WTC11 (cell line): ENCODE data around the gene WDR90. TPM values are rescaled to one million over a fixed set of nuclear protein-coding genes. Genes with fewer than 3 reads are reported as not detected.
A peak's percentile ranks its signal among the peaks of the same experiment; 100 is the strongest.

Experiments used
- ATAC-seq: fragments of 200-7000 bp; cut with Tn5 transposase; 2 replicates; pipeline ENCODE4 v1.10.0; 2021; ENCODE audit warnings: mild to moderate bottlenecking, moderate library complexity
- CTCF ChIA-PET: fragments of 300-600 bp; sonication (Branson Sonifier 250); formaldehyde crosslinking; loops from one replicate; lab custom pipeline; 2021; ENCODE audit warnings: antibody characterized with exemption; lab: Charles Lee
- POLR2A ChIA-PET: fragments of 350-600 bp; sonication (Branson Sonifier 250); formaldehyde crosslinking; loops from one replicate; lab custom pipeline; 2021; ENCODE audit warnings: antibody characterized with exemption; lab: Charles Lee
- DNase-seq: peaks from one replicate; pipeline ENCODE4 v3.0.0; 2021; ENCODE audit warnings: low spot score
- H3K27ac Mint-ChIP-seq: 2 replicates; pipeline ENCODE4 v1.8.0; 2021; ENCODE audit warnings: mixed read lengths
- H3K27me3 Mint-ChIP-seq: 2 replicates; pipeline ENCODE4 v1.8.0; 2021; ENCODE audit warnings: low read depth, mild to moderate bottlenecking, moderate library complexity, mixed read lengths
- H3K36me3 Mint-ChIP-seq: 2 replicates; pipeline ENCODE4 v1.8.0; 2021; ENCODE audit warnings: mixed read lengths
- H3K4me1 Mint-ChIP-seq: 2 replicates; pipeline ENCODE4 v1.8.0; 2022; ENCODE audit warnings: mixed read lengths
- H3K4me3 Mint-ChIP-seq: 2 replicates; pipeline ENCODE4 v1.8.0; 2021; ENCODE audit warnings: mild to moderate bottlenecking, moderate library complexity, mixed read lengths
- H3K9me3 Mint-ChIP-seq: 2 replicates; pipeline ENCODE4 v1.8.0; 2021; ENCODE audit warnings: mixed read lengths
- ATF1 ChIP-seq: sonication (generic); formaldehyde crosslinking; IDR thresholded peaks from 2 replicates; pipeline ENCODE4 v1.8.1; 2023; ENCODE audit warnings: mild to moderate bottlenecking, moderate library complexity, missing genetic modification reagents
- CREM ChIP-seq: sonication (generic); formaldehyde crosslinking; IDR thresholded peaks from 2 replicates; pipeline ENCODE4 v1.8.1; 2022; ENCODE audit warnings: mild to moderate bottlenecking, missing genetic modification reagents, moderate library complexity
- ETV6 ChIP-seq: sonication (generic); formaldehyde crosslinking; IDR thresholded peaks from 2 replicates; pipeline ENCODE4 v1.8.1; 2022; ENCODE audit warnings: mild to moderate bottlenecking, missing genetic modification reagents
- GABPB1 ChIP-seq: sonication (generic); formaldehyde crosslinking; IDR thresholded peaks from 2 replicates; pipeline ENCODE4 v1.8.1; 2023; ENCODE audit warnings: mild to moderate bottlenecking, missing genetic modification reagents
- NR1H2 ChIP-seq: sonication (generic); formaldehyde crosslinking; IDR thresholded peaks from 2 replicates; pipeline ENCODE4 v1.9.0; 2021; ENCODE audit warnings: mild to moderate bottlenecking, moderate library complexity, missing genetic modification reagents
- SP1 ChIP-seq: sonication (generic); formaldehyde crosslinking; conservative IDR thresholded peaks from 2 replicates; pipeline ENCODE4 v1.8.1; 2022; ENCODE audit warnings: missing genetic modification reagents
- TEAD1 ChIP-seq: sonication (generic); formaldehyde crosslinking; IDR thresholded peaks from 2 replicates; pipeline ENCODE4 v1.8.0; 2022; ENCODE audit warnings: mild to moderate bottlenecking, missing genetic modification reagents
- TEAD4 ChIP-seq: sonication (generic); formaldehyde crosslinking; IDR thresholded peaks from 2 replicates; pipeline ENCODE4 v1.8.0; 2022; ENCODE audit warnings: mild to moderate bottlenecking, missing genetic modification reagents
- ZNF121 ChIP-seq: sonication (generic); formaldehyde crosslinking; IDR thresholded peaks from 2 replicates; pipeline ENCODE4 v1.8.0; 2023; ENCODE audit warnings: missing genetic modification reagents
- ZNF138 ChIP-seq: sonication (generic); formaldehyde crosslinking; conservative IDR thresholded peaks from 2 replicates; pipeline ENCODE4 v1.8.1; 2022; ENCODE audit warnings: mild to moderate bottlenecking, moderate library complexity, missing genetic modification reagents
- ZNF423 ChIP-seq: fragments of 250-450 bp; sonication (Bioruptor Pico); IDR thresholded peaks from 2 replicates; pipeline ENCODE4 v2.1.2; 2022; ENCODE audit warnings: mild to moderate bottlenecking, moderate library complexity
- ZNF671 ChIP-seq: fragments of 250-450 bp; sonication (Bioruptor Pico); IDR thresholded peaks from 2 replicates; pipeline ENCODE4 v1.8.0; 2021; ENCODE audit warnings: mild to moderate bottlenecking
- total RNA-seq: library from RNA; stranded (reverse); gene quantifications from 3 replicates; pipeline ENCODE4 v1.2.3, GENCODE V29; 2021
- TF ChIP-seq, protein P1 (sequence below): sonication (generic); formaldehyde crosslinking; IDR thresholded peaks from 2 replicates; pipeline ENCODE4 v1.8.0; 2023; ENCODE audit warnings: missing genetic modification reagents, mild to moderate bottlenecking, borderline replicate concordance
- TF ChIP-seq, protein P2 (sequence below): fragments of 250-450 bp; sonication (Bioruptor Pico); IDR thresholded peaks from 2 replicates; pipeline ENCODE4 v1.9.0; 2021; ENCODE audit warnings: mild to moderate bottlenecking, borderline replicate concordance
- TF ChIP-seq, protein P3 (sequence below): sonication (generic); formaldehyde crosslinking; IDR thresholded peaks from 2 replicates; pipeline ENCODE4 v1.8.1; 2023; ENCODE audit warnings: mild to moderate bottlenecking, missing genetic modification reagents, borderline replicate concordance
- TF ChIP-seq, protein P4 (sequence below): sonication (generic); formaldehyde crosslinking; IDR thresholded peaks from 2 replicates; pipeline ENCODE4 v1.8.1; 2022; ENCODE audit warnings: low read depth, mild to moderate bottlenecking, moderate library complexity, missing genetic modification reagents, borderline replicate concordance
- TF ChIP-seq, protein P5 (sequence below): fragments of 200-600 bp; IDR thresholded peaks from 2 replicates; pipeline ENCODE4 v1.8.0; 2022; ENCODE audit warnings: antibody characterized with exemption
- TF ChIP-seq, protein P6 (sequence below): sonication (generic); formaldehyde crosslinking; conservative IDR thresholded peaks from 2 replicates; pipeline ENCODE4 v1.8.1; 2022; ENCODE audit warnings: mild to moderate bottlenecking, missing genetic modification reagents
- TF ChIP-seq, protein P7 (sequence below): sonication (generic); formaldehyde crosslinking; IDR thresholded peaks from 2 replicates; pipeline ENCODE4 v1.8.1; 2023; ENCODE audit warnings: mild to moderate bottlenecking, missing genetic modification reagents

The WDR90 gene
- total RNA-seq, 1 experiment from 2014 or later: 75.8 TPM

DNA sequence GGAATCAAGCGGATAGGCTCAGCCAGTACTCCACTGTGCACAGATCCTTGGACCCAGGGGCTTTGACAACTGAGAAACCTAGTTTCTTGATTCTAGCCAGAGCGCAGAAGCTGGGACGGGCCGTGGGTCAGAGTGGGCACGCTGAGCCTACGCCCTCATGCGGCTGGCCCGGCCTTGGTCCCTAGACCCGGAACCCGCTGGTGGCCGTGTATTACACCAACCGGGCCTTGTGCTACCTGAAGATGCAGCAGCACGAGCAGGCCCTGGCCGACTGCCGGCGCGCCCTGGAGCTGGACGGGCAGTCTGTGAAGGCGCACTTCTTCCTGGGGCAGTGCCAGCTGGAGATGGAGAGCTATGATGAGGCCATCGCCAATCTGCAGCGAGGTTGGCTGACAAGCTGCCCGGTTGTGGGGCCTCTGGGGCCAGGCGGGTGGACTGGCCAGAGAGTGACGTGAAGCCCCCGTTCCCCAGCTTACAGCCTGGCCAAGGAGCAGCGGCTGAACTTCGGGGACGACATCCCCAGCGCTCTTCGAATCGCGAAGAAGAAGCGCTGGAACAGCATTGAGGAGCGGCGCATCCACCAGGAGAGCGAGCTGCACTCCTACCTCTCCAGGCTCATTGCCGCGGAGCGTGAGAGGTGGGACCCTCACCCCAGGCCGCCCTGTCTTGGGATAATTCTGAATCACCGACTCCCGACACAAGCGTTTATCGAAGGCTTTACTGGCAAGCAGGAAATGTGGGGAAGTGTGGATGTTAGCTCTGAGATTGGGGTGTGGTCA lies 32.0 kb downstream of the WDR90 start:
- Mint-ChIP-seq H3K4me3 (peak overlapping the region; percentile 76), H3K27ac (peak overlapping the region; percentile 57; the same call in 1 of the 2 replicates), H3K36me3 (peaks cover 24% of the 10 kb centered on the region), H3K4me1 (peaks cover 24% of the 10 kb centered on the region), H3K9me3 (no peaks in the 10 kb centered on the region), H3K27me3 (no peaks in the 10 kb centered on the region)
- CTCF ChIA-PET: interaction anchor here (0.7 to 3.1 kb wide), 8 partner anchors 13 to 102 kb away, joined by 3 to 21 read pairs (median 4); partner anchors contain the start of gene RHOT2
- DNase-seq (no peak), ATAC-seq (0 out of 2 replicates have a peak, but pooled peaks have one; percentile 0)
- POLR2A ChIA-PET: interaction anchor here (0.9 to 1.1 kb wide), 2 partner anchors 9 to 39 kb away, joined by 3 read pairs; partner anchors contain the start of gene WDR24
- TF ChIP-seq, protein P1, sequence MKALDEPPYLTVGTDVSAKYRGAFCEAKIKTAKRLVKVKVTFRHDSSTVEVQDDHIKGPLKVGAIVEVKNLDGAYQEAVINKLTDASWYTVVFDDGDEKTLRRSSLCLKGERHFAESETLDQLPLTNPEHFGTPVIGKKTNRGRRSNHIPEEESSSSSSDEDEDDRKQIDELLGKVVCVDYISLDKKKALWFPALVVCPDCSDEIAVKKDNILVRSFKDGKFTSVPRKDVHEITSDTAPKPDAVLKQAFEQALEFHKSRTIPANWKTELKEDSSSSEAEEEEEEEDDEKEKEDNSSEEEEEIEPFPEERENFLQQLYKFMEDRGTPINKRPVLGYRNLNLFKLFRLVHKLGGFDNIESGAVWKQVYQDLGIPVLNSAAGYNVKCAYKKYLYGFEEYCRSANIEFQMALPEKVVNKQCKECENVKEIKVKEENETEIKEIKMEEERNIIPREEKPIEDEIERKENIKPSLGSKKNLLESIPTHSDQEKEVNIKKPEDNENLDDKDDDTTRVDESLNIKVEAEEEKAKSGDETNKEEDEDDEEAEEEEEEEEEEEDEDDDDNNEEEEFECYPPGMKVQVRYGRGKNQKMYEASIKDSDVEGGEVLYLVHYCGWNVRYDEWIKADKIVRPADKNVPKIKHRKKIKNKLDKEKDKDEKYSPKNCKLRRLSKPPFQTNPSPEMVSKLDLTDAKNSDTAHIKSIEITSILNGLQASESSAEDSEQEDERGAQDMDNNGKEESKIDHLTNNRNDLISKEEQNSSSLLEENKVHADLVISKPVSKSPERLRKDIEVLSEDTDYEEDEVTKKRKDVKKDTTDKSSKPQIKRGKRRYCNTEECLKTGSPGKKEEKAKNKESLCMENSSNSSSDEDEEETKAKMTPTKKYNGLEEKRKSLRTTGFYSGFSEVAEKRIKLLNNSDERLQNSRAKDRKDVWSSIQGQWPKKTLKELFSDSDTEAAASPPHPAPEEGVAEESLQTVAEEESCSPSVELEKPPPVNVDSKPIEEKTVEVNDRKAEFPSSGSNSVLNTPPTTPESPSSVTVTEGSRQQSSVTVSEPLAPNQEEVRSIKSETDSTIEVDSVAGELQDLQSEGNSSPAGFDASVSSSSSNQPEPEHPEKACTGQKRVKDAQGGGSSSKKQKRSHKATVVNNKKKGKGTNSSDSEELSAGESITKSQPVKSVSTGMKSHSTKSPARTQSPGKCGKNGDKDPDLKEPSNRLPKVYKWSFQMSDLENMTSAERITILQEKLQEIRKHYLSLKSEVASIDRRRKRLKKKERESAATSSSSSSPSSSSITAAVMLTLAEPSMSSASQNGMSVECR: no peak
- TF ChIP-seq SP1 (CRISPR knock-in tag): 0 out of 2 replicates have a peak, but pooled peaks have one; percentile 13
- TF ChIP-seq, protein P2, sequence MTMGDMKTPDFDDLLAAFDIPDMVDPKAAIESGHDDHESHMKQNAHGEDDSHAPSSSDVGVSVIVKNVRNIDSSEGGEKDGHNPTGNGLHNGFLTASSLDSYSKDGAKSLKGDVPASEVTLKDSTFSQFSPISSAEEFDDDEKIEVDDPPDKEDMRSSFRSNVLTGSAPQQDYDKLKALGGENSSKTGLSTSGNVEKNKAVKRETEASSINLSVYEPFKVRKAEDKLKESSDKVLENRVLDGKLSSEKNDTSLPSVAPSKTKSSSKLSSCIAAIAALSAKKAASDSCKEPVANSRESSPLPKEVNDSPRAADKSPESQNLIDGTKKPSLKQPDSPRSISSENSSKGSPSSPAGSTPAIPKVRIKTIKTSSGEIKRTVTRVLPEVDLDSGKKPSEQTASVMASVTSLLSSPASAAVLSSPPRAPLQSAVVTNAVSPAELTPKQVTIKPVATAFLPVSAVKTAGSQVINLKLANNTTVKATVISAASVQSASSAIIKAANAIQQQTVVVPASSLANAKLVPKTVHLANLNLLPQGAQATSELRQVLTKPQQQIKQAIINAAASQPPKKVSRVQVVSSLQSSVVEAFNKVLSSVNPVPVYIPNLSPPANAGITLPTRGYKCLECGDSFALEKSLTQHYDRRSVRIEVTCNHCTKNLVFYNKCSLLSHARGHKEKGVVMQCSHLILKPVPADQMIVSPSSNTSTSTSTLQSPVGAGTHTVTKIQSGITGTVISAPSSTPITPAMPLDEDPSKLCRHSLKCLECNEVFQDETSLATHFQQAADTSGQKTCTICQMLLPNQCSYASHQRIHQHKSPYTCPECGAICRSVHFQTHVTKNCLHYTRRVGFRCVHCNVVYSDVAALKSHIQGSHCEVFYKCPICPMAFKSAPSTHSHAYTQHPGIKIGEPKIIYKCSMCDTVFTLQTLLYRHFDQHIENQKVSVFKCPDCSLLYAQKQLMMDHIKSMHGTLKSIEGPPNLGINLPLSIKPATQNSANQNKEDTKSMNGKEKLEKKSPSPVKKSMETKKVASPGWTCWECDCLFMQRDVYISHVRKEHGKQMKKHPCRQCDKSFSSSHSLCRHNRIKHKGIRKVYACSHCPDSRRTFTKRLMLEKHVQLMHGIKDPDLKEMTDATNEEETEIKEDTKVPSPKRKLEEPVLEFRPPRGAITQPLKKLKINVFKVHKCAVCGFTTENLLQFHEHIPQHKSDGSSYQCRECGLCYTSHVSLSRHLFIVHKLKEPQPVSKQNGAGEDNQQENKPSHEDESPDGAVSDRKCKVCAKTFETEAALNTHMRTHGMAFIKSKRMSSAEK (CRISPR knock-in tag): no peak
- TF ChIP-seq ZNF671 (CRISPR knock-in tag): no peak
- no peak for TF ChIP-seq ZNF138
- TF ChIP-seq ATF1: no peak
- no peak for TF ChIP-seq ZNF121
- TF ChIP-seq CREM (CRISPR knock-in tag): no peak
- TF ChIP-seq, protein P3, sequence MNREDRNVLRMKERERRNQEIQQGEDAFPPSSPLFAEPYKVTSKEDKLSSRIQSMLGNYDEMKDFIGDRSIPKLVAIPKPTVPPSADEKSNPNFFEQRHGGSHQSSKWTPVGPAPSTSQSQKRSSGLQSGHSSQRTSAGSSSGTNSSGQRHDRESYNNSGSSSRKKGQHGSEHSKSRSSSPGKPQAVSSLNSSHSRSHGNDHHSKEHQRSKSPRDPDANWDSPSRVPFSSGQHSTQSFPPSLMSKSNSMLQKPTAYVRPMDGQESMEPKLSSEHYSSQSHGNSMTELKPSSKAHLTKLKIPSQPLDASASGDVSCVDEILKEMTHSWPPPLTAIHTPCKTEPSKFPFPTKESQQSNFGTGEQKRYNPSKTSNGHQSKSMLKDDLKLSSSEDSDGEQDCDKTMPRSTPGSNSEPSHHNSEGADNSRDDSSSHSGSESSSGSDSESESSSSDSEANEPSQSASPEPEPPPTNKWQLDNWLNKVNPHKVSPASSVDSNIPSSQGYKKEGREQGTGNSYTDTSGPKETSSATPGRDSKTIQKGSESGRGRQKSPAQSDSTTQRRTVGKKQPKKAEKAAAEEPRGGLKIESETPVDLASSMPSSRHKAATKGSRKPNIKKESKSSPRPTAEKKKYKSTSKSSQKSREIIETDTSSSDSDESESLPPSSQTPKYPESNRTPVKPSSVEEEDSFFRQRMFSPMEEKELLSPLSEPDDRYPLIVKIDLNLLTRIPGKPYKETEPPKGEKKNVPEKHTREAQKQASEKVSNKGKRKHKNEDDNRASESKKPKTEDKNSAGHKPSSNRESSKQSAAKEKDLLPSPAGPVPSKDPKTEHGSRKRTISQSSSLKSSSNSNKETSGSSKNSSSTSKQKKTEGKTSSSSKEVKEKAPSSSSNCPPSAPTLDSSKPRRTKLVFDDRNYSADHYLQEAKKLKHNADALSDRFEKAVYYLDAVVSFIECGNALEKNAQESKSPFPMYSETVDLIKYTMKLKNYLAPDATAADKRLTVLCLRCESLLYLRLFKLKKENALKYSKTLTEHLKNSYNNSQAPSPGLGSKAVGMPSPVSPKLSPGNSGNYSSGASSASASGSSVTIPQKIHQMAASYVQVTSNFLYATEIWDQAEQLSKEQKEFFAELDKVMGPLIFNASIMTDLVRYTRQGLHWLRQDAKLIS (CRISPR knock-in tag): no peak
- TF ChIP-seq ZNF423 (CRISPR knock-in tag): no peak
- TF ChIP-seq, protein P4, sequence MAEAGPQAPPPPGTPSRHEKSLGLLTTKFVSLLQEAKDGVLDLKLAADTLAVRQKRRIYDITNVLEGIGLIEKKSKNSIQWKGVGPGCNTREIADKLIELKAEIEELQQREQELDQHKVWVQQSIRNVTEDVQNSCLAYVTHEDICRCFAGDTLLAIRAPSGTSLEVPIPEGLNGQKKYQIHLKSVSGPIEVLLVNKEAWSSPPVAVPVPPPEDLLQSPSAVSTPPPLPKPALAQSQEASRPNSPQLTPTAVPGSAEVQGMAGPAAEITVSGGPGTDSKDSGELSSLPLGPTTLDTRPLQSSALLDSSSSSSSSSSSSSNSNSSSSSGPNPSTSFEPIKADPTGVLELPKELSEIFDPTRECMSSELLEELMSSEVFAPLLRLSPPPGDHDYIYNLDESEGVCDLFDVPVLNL (CRISPR knock-in tag): no peak
- TF ChIP-seq ETV6 (CRISPR knock-in tag): 0 out of 2 replicates have a peak, but pooled peaks have one; percentile 37
- TF ChIP-seq, protein P5, sequence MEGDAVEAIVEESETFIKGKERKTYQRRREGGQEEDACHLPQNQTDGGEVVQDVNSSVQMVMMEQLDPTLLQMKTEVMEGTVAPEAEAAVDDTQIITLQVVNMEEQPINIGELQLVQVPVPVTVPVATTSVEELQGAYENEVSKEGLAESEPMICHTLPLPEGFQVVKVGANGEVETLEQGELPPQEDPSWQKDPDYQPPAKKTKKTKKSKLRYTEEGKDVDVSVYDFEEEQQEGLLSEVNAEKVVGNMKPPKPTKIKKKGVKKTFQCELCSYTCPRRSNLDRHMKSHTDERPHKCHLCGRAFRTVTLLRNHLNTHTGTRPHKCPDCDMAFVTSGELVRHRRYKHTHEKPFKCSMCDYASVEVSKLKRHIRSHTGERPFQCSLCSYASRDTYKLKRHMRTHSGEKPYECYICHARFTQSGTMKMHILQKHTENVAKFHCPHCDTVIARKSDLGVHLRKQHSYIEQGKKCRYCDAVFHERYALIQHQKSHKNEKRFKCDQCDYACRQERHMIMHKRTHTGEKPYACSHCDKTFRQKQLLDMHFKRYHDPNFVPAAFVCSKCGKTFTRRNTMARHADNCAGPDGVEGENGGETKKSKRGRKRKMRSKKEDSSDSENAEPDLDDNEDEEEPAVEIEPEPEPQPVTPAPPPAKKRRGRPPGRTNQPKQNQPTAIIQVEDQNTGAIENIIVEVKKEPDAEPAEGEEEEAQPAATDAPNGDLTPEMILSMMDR: no peak
- TF ChIP-seq TEAD4: no peak
- TF ChIP-seq, protein P6, sequence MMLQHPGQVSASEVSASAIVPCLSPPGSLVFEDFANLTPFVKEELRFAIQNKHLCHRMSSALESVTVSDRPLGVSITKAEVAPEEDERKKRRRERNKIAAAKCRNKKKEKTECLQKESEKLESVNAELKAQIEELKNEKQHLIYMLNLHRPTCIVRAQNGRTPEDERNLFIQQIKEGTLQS: no peak
- 0 out of 2 replicates have a peak, but pooled peaks have one; percentile 23 for TF ChIP-seq GABPB1 (CRISPR knock-in tag)
- TF ChIP-seq, protein P7, sequence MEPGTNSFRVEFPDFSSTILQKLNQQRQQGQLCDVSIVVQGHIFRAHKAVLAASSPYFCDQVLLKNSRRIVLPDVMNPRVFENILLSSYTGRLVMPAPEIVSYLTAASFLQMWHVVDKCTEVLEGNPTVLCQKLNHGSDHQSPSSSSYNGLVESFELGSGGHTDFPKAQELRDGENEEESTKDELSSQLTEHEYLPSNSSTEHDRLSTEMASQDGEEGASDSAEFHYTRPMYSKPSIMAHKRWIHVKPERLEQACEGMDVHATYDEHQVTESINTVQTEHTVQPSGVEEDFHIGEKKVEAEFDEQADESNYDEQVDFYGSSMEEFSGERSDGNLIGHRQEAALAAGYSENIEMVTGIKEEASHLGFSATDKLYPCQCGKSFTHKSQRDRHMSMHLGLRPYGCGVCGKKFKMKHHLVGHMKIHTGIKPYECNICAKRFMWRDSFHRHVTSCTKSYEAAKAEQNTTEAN (CRISPR knock-in tag): no peak
- 0 out of 2 replicates have a peak, but pooled peaks have one; percentile 5 for TF ChIP-seq TEAD1
- TF ChIP-seq NR1H2 (CRISPR knock-in tag): no peak
